NCI-H1092 treated with DMSO at 0.1 percent for 48 hours (cell line): Measurements from ENCODE around the gene IPO8.
"Not testable (repeated sequence)": the region's sequence is repeated elsewhere in the genome, so short reads cannot be mapped to it uniquely, and the experiment has no call there.

Source experiments
- DNase-seq: peaks from one replicate; lab custom pipeline; 2025; lab: John Stamatoyannopoulos, UW

IPO8 gene

DNA sequence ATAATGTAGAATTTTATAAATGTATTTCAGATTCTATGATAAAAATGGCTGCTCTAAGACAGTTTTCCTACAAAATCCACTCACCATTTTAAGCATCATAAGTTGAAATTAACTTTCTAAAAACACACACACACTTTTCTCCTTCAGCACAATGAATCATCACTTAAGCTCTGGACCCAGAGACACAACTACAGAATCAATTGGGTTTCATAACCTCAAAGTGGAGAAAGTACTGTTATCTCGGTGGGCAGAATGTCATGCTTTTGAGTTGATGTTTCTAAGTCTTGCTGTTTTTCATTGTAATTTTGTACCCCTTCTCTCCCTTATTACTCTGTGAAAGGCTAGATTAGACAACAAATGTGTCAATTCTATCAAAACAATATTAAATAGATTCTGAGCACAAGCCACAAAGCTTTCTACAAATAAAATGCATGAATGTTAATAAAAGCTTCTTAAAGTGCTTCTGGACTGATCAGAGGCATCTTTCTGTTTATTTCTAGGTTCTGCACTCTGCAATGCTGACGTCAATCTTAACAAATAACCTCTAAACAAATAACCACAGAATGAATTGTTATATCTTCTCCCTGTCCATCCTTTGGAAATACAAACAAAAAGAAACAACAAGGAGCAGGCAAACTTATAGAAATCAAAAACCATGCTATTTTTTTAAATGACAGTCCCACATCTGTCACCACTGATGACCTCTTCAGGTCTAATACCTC lies 8.2 kb downstream of the IPO8 start:
- no peak for DNase-seq

DNA sequence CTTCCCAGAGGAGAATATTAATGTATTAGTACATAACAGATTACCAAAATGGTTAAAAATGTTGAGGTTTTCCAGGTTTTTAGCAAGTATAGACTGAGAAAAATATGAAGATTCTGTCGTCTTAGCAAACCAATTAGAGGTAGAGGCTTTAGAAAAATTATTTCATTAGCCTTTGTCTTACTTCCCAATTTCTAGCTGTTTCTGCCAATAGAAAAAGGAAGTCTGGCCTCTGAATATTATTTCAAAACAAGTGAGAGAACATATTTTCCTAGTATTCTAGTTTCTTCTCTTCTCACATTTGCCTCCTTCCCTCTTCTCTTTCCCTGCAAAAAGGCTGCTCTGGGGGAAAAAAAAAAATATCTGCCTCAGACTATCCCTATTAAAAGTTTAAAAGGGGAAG lies 16.4 kb downstream of the IPO8 start:
- no peak for DNase-seq

DNA sequence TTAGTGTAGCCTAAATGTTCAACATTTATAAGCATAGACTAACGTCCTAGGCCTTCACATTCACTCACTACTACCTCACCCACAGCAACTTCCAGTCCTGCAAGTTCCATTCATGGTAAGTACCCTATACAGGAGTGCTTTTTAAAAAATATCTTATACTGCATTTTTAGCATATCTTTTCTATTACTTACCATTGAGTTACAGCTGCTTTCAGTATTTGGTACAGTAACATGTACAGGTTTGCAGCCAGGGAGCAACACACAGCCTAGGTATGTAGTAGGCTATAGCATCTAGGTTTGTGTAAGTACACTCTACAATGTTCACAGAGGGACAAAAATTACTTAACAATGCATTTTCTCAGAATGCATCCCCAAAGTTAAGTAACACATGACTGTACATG lies 17.4 kb downstream of the IPO8 start:
- no peak for DNase-seq

DNA sequence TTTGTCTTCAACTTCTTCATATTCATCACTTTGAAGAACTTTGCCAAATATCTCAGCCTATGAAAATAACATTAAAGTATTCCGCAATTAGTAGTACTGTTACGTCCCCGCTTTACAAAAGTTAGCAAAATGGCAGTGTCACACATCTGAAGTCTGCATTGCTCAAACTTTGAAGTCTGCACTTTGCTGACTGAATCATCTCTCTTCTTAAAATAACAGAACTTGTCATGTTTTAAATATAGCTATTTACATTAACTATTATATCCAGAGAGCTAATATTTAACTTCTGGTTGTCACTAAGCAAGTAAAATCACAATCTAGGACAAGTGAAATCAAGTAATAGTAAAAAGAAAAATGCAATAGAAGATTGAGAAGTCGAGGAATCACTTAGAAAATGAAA lies 34.5 kb downstream of the IPO8 start:
- DNase-seq, result no peak

DNA sequence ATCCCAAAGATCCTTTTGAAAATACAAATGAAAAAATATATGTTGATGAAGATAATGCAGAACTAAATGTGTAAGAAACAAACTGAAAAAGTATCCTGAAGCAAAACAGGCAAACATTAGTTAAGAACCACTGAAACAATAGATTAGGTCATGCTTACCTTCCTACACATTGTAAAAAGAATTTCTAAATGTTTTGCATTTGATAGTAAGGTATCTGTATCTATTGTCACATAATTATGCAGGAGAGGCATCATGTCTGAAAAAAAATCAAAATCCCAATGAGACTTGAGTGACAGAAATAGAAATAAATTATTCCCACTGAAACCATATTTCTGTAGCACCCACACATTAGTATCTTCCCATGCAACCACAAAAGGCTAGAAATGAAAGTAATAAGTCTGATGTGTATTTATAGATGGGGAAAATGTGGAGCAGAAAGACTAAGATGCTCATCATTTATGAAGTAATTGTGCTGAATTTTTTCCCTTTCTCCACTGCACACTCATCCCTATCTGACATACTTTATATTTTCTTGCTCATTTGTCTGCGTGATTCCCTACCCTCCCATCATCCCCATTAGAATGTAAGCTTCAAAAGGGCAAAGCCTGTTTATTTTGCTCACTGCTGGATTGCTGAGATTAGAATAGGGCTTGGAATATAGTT lies 43.5 kb downstream of the IPO8 start:
- DNase-seq, result no peak

DNA sequence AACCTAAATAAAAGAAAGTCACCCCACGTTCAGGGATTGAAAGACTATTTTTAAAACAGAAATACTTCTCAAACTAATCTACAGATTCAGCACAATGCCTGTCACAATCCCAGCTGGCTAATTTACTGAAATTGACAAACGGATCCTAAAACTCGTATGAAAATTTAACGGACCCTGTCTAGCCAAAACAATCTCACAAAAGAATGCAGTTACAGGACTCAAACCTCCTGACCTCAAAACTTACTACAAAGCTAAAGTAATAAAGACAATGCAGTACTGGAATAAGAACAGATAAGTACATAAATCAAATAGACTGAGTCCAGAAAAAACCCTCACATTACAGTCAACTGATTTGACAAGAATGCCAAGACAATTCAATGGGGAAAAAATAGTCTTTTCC lies 48.8 kb downstream of the IPO8 start:
- DNase-seq, result no peak

DNA sequence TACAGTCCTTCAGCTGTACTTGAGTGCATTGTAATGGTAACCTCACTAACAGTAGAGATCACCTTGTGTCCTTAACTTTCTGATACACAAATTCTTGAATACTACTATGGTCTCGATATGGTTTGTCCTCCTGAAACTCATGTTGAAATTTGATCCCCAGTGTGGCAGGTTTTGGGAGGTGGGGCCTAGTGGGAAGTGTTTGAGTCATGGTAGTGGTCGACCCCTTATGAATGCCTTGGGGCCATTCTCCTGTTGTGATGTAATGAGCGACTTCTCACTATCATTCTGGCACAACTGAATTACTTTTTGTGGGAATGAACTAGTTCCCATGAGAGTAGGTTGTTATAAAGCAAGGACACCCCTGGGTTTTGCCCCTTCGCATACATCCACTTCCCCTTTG lies 52.3 kb downstream of the IPO8 start:
- DNase-seq, result no peak

DNA sequence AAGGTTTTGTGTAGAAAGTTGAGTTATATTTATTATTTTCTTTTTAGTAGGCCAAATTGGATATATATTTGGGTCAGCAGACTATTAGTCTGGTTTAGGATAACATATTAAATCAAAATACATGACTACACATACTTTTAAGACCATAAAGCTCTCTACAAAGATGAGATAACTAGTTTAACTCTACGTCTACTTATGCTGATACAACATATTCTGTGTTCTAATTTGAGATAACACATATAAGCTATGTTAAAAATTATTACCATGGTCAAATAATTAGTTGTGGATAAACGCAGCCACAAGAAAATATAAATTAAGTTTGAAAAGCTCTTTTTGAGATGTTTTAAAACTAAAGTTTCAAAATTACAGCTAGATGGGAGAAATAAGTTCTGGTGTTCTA lies 55.3 kb downstream of the IPO8 start:
- DNase-seq, result no peak

DNA sequence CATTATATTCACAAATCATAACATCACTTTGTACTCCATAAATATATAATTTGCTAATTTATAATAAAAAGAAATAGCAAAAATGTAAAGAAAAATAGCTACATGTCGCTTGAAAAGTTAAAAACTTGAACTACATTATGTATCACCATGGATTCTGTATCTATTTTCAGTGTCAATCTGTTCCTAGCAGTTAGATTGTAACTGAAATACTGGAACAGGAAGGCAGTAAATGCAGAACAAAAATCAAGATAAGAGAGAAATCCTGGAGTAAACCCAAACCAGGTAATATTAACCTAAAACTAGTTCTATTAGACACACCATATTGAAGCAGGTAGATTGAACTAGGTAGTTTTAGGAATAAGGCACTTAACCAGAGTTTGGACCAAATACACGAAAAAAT lies 60.3 kb downstream of the IPO8 start:
- DNase-seq, result no peak

DNA sequence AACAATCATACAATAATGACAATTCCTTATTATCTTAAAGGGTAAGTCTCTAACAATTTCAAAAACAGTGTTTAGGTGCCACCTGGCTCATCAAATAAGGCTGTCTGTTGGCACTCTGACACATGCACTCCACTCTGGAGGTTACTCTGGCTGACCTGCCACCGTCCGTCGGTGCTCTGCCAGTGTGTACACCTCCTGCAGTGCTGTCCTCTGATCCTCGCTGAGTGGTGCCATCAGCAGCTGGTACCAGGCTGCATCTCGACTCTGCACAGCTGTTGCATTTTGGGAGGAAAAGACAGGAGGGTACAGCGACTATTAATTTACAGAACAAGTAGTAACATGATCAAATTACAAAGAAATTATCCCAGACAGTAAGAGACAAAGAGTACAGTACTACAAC lies 63.9 kb downstream of the IPO8 start:
- DNase-seq, result no peak

DNA sequence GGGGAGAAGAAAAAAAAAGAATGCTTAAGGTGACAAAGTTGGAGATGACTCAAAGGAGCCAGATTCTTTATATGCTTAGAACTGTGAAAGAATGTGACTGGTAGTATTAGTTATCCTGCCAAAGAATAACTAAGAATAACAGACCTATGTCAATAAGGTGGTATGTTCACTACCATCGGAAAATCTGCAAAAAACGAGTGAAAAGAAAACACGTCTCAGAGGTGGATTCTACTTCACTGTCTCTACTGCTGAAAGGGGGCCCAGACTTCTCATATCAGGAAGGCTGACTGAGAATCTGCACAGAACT lies 64.7 kb downstream of the IPO8 start:
- no peak for DNase-seq

DNA sequence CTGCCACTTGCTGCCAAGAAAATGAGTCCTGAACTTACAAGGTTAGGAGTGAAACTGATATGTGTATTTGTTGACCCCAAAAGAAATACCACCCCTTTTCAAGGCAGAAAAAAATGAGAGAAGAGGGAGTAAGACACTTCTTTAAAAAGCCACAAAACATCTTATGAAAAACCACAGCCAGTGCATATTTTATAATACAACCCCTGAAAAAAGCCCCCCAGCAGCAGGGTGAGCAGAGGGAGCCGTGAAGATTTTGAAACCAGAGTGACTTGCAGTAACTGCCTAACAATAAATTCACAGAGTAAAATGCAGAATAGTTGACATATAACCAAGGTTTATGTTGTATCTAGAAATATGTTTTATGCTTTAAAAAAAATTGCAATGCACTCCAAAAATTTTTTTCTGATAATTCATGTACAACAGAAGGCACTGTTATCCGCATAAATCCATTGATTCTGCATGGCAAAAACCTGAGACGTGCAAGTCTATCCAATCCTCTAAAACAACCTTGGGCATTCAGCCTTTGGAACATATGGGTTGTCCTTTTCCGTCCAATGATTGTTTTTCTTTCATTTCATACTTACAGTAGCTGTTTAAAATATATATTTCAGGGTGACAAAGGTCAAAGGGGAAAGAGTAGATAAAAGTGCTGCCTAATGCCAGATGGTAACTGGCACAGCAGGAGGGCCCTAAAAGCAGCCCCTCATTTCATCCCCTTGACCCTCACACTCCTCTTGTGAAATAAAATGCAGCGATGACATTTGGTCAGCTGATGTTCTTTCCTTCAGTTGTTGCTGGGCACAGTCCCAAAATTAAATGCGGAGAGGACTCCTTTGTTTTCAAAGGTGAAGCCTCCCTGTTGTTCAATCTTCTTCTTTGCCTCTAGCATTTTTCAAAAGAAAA lies 65.3 kb downstream of the IPO8 start:
- no peak for DNase-seq

DNA sequence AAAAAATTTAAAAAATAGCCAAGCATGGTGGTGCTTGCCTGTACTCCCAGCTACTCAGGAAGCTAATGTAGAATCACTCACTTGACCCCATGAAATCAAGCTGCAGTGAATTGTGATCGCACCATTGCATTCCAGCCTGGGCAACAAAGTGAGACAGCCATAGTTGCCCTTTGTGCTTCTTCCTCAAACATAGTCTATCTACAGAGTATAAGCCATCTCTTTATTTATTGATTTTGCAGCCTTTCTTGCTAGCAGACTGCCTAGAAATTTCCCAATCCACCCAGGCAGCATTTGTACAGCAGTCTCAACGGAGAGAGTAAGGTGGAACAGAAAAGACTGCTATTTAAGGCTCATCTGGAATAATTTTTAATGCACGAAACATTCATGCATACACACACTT lies 68.8 kb downstream of the IPO8 start:
- no peak for DNase-seq

DNA sequence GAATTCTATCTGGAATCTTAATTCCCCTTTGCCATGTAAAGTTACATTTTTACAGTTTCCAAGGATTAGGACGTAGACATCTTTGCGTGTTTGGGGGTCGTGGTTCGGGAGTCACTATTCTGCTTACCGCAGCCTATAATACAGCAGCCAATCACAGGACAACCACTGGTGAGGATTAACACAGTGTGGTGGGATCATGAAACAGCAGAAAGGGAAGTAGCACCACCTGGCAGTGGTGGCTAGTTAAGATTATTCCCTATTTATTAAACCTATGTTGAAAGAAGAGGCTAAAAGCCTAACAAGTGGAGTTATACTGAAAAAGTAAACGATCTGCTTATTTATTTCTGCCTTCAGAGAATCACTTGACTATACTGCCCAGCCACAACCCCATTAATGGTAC lies 71.7 kb downstream of the IPO8 start:
- DNase-seq, result no peak

DNA sequence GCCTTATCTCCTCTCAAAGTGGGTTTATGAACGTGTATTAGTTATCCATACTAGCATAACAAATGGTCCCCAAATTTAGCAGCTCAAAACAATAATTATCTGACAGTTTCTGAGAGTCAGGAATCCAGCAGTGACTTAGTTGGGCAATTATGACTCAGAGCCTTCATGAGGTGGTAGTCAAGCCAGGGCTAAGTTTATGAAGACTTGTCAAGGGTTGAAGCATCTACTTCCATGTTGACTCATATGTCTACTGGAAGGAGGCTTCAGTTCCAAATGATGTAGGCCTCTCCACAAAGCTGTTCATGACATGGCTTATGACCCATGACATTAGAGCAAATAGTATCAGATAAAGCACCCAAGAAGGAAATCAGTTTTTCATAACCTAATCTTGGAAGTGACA lies 73.2 kb downstream of the IPO8 start:
- no peak for DNase-seq

DNA sequence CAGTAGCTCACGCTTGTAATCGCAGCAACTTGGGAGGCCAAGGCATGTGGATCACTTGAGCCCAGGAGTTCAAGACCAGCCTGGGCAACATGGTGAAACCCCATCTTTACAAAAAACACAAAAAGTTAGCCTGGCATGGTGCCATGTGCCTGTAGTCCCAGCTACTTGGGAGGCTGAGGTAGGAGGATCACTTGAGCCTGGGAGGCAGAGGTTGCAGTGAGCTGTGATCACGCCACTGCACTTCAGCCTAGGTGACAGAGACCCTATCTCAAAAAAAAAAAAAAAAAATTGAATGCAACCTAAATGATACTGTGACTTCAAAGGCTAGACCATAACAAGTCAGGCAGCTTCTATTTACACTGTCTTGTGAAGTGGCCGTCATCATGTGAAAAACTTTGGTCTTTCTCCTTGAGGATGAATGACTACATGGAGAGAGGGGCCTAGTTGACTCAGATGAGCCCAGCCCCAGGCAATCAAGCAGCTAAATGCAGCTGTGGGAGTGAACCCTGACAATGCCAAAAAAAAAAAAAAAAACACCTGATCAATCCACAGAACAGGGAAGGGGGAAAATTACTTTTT lies 73.9 kb downstream of the IPO8 start:
- not testable (repeated sequence) for DNase-seq

DNA sequence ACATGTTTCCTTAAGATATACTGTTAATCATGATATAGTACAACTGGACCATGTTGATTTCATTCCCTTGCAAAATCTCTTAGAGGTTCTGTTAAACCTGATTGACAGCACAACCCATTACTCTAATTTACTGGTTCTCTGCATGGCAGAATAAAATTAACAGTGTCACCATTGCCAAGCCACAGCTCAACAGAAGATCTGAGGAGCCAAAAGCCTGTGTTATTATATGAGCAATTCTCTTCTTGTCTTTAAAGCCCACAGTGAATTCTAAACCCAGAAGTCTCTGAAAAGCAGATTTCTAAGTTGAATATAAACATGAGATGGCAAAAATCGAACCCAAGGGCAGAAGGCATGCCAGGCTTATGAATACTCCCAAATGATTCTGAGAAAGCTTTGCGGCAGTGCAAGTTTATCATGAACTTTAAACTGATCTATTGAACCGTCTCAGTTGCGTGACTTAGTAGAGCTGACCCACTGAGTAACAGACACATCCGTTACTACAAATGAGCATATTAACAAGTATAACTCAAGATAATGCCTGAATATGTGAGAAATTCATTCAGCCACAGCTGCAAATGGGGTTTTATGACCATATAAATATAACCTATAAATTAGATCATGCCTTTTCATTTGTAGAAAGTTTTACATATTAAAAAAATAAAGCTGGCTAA lies 78.2 kb downstream of the IPO8 start:
- DNase-seq, result no peak

DNA sequence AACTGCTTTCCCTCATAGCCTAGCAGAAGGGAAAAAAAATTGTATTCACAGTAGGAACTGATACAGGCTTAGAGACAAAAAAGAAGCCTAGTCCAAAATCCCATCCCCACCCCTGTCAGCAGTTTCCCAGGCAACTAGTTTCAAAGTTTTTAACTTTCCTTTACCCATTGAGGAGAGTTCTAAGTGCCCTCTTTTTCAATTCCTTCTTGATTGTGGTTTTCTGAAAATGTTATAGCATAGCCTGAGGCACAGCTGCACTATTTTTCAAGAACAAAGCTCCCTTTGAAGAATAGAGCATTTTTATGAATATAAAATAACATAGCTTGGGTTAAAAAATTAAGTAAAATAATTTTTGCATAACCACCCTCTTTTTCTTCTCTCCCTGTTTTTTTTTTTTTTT lies 81.6 kb downstream of the IPO8 start:
- no peak for DNase-seq

DNA sequence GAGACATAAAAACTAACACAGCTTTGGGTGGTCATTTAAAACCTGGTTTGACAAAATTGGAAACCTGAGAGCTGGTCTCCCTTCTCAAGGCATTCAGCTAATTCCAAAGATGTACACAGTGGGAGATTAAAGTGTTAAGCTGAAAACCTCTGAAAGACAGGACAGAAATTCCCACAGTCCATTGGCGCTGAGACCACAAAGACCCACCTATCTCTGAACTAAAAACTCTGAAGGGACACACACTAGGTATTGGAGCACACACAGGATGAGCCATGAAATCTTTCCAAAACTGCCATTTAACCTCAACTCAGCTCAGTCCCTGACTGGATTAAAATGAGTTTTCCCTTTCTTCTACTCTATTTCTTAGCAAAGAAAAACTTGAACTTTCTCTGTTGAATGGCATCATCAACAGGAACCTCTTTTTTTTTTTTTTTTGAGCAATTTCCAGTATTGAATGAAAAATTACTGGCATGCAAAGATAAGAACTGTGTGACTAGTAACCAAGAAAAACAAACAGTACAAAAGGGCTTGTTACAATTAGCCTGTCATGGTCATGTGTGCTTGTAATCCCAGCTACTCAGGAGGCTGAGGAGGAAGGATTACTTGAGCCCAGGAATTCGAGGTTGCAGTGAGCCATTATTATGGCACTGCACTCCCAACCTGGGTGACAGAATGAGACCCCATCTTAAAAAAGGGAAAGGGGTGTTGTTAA lies 82.4 kb downstream of the IPO8 start:
- DNase-seq, result no peak

DNA sequence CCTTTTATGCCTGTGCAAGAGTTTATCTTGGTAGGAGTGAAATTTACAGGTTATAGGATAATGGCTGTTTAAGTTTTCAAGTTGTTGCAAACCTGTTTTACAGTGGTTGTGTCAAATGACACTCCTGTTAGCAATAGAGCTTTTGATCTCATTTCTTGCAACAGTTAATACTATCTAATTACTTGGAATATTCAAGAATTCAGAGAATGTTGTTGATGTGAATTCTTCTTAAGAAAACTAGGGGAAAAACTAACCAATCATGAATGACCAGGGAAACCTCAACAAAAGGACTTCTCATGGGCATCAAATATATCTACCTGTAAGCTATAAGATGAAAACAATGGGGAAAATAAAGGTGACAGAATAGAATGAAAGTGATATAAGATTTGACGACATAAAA lies 85.0 kb downstream of the IPO8 start:
- DNase-seq, result no peak

DNA sequence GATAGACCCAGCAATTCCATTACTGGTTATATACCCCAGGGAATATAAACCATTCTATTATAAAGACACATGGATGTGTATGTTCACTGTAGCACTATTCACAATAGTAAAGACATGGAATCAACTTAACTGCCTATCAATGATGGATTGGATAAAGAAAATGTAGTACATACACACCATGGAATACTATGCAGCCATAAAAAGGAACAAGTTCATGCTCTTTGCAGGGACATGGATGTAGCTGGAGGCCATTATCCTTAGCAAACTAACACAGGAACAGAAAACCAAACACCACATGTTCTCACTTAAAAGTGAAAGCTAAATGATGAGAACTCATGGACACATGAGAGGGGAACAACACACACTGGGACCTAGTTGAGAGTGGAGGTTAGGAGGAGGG lies 85.8 kb downstream of the IPO8 start:
- not testable (repeated sequence) for DNase-seq

DNA sequence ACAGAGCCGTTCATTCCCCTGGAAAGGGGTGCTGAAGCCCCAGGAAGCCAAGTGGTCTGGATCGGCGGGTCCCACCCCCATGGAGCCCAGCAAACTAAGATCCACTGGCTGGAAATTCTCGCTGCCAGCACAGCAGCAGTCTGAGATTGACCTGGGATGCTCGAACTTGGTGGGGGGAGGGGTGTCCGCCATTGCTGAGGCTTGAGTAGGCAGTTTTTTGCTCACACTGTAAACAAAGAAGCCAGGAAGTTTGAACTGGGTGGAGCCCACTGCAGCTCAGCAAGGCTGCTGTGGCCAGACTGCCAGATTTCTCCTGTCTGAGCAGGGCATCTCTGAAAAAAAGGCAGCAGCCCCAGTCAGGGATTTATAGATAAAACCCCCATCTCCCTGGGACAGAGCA lies 91.4 kb downstream of the IPO8 start:
- DNase-seq, result not testable (repeated sequence)
